ENCODE data around the gene KAZN. TPM values are rescaled to one million over a fixed set of nuclear protein-coding genes. Genes with fewer than 3 reads are reported as not detected.

Gene KAZN
- total RNA-seq, 1 donor from 2014 or later = 21.2 TPM

DNA sequence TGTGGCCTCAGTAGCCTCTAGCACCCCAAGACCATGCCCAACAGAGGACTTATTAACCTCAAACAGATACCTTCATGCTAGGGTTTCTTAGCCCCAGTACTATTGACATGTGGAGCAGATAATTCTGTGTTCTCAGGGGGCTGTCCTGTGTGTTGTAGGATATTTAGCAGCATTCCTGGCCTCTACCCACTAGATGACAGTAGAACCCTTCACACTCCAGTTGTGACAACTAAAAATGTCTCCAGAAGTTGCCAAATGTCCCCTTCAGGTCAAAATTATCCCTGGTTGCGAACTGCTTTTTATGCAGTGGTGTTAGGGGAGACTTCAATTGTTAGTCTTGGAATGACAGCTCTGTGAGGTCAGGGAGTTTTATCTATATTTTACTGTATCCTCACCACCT lies 8.1 kb downstream of the KAZN start:
- H3K9me3 ChIP-seq = no peaks in the 10 kb centered on the region
- intact Hi-C loops (cut with DNase I) = no loop called here
- TF ChIP-seq, protein P1, sequence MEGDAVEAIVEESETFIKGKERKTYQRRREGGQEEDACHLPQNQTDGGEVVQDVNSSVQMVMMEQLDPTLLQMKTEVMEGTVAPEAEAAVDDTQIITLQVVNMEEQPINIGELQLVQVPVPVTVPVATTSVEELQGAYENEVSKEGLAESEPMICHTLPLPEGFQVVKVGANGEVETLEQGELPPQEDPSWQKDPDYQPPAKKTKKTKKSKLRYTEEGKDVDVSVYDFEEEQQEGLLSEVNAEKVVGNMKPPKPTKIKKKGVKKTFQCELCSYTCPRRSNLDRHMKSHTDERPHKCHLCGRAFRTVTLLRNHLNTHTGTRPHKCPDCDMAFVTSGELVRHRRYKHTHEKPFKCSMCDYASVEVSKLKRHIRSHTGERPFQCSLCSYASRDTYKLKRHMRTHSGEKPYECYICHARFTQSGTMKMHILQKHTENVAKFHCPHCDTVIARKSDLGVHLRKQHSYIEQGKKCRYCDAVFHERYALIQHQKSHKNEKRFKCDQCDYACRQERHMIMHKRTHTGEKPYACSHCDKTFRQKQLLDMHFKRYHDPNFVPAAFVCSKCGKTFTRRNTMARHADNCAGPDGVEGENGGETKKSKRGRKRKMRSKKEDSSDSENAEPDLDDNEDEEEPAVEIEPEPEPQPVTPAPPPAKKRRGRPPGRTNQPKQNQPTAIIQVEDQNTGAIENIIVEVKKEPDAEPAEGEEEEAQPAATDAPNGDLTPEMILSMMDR (IDR thresholded peaks at IDR 0.05) = no peak
- H3K4me3 ChIP-seq = no peak overlapping the region
- H3K36me3 ChIP-seq = no peaks in the 10 kb centered on the region
- H3K4me1 ChIP-seq = no peaks in the 10 kb centered on the region
- no peak for DNase-seq
- no peaks in the 10 kb centered on the region for H3K27me3 ChIP-seq (ENCODE audit: low read depth)
- no peak overlapping the region for H3K27ac ChIP-seq
- no peak for ATAC-seq

DNA sequence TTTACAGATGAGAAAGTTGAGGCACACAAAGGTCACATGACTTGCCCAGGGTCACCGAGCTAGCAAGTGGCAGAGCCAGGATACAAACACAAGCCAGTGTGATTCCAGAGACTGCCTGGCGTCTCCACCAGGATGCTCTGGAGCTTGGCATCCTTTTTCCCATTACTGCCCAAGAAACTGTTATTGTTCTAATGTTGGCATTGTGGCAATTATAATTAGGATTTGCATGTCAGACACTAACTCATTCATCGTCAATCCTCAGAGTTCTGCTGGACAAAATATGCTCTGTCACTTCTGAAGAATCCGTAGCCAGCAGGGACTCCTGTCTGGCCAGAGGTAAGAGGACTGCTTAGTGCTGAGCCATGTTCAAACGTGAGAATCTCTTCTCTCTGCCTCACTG lies 8.8 kb downstream of the KAZN start:
- Histone ChIP-seq H3K27me3 (ENCODE audit: low read depth) (no peaks in the 10 kb centered on the region), H3K9me3 (no peaks in the 10 kb centered on the region), H3K36me3 (no peaks in the 10 kb centered on the region), H3K4me1 (no peaks in the 10 kb centered on the region), H3K4me3 (no peak overlapping the region), H3K27ac (no peak overlapping the region)
- TF ChIP-seq, protein P1 (IDR thresholded peaks at IDR 0.05) = no peak
- intact Hi-C loops (cut with DNase I) = no loop called here
- no peak for ATAC-seq
- no peak for DNase-seq

GRCh38 chr1:14608308-14608707 lies 9.8 kb downstream of the KAZN start:
- TF ChIP-seq, protein P1 (IDR thresholded peaks at IDR 0.05) = no peak
- no peak for DNase-seq
- no peaks in the 10 kb centered on the region for H3K36me3 ChIP-seq
- H3K4me1 ChIP-seq = no peaks in the 10 kb centered on the region
- H3K27me3 ChIP-seq (ENCODE audit: low read depth) = no peaks in the 10 kb centered on the region
- ATAC-seq = no peak
- no peak overlapping the region for H3K4me3 ChIP-seq
- intact Hi-C loops (cut with DNase I) = no loop called here
- no peak overlapping the region for H3K27ac ChIP-seq
- no peaks in the 10 kb centered on the region for H3K9me3 ChIP-seq

- Histone ChIP-seq H3K9me3 (no peaks in the 10 kb centered on the region), H3K36me3 (no peaks in the 10 kb centered on the region), H3K27me3 (ENCODE audit: low read depth) (no peaks in the 10 kb centered on the region), H3K27ac (no peak overlapping the region), H3K4me1 (no peaks in the 10 kb centered on the region), H3K4me3 (no peak overlapping the region)
- intact Hi-C loops (cut with DNase I) = no loop called here
- TF ChIP-seq, protein P1 (IDR thresholded peaks at IDR 0.05) = no peak
- DNase-seq = no peak
- ATAC-seq = no peak
Measured at GRCh38 chr1:14610761-14611160, 12.3 kb downstream of the KAZN start.

GRCh38 chr1:14611792-14612191 lies 13.3 kb downstream of the KAZN start:
- ATAC-seq (no peak), DNase-seq (no peak)
- H3K36me3 ChIP-seq = no peaks in the 10 kb centered on the region
- H3K27ac ChIP-seq = no peak overlapping the region
- intact Hi-C loops (cut with DNase I) = no loop called here
- no peaks in the 10 kb centered on the region for H3K9me3 ChIP-seq
- no peak overlapping the region for H3K4me3 ChIP-seq
- H3K4me1 ChIP-seq = no peaks in the 10 kb centered on the region
- TF ChIP-seq, protein P1 (IDR thresholded peaks at IDR 0.05) = no peak
- H3K27me3 ChIP-seq (ENCODE audit: low read depth) = peaks cover 2% of the 10 kb centered on the region

- ATAC-seq (no peak), DNase-seq (no peak)
- TF ChIP-seq, protein P1 (IDR thresholded peaks at IDR 0.05) = no peak
Measured at GRCh38 chr1:14612256-14612655, 13.8 kb downstream of the KAZN start.

More at GRCh38 chr1:14612256-14612655, 13.8 kb downstream of the KAZN start:
- no peaks in the 10 kb centered on the region for H3K36me3 ChIP-seq
- intact Hi-C loops (cut with DNase I) = no loop called here
- no peak overlapping the region for H3K27ac ChIP-seq
- H3K9me3 ChIP-seq = no peaks in the 10 kb centered on the region
- H3K4me3 ChIP-seq = no peak overlapping the region
- H3K27me3 ChIP-seq (ENCODE audit: low read depth) = peaks cover 3% of the 10 kb centered on the region
- H3K4me1 ChIP-seq = no peaks in the 10 kb centered on the region
